Body of pancreas (tissue), 4 donors: Measurements from ENCODE around the gene MATN1.

Experiments used
- CTCF ChIP-seq, 7 experiments: fragments of 450-650 bp in 4 of 7; fragments of 200-600 bp in 3 of 7; sonication (generic) in 3 of 7; IDR thresholded peaks; one replicate each; pipeline ENCODE4 v1.5.1; 2016 to 2019; ENCODE audit warnings: antibody characterized with exemption in 7 of 7
- POLR2A ChIP-seq, 3 donors: fragments of 450-650 bp; IDR thresholded peaks; one replicate each; pipeline ENCODE4 v1.6.1; 2016; ENCODE audit warnings: antibody characterized with exemption in 3 of 3, mild to moderate bottlenecking in 2 of 3

GRCh38 chr1:30704271-30704670 is 19.1 kb downstream of the MATN1 start:
- TF ChIP-seq CTCF (IDR thresholded peaks at IDR 0.05) (no peak), POLR2A (IDR thresholded peaks at IDR 0.05) (no peak)
